Anterior cingulate cortex (tissue), 58 donors: Measurements from ENCODE around the gene PKM.
A peak's percentile ranks its signal among the peaks of the same experiment; 100 is the strongest.
"Not testable (repeated sequence)": the region's sequence is repeated elsewhere in the genome, so short reads cannot be mapped to it uniquely, and the experiment has no call there.

ENCODE experiments used
- DNase-seq, 58 donors: peaks; one replicate each; lab custom pipeline; 2025; lab: John Stamatoyannopoulos, UW

PKM gene

GRCh38 chr15:72231066-72231832 is at the start of gene PKM:
Gene PKM (minus strand): TSS chr15:72231190. CDS start chr15:72219097, 12,093 bp downstream.
- DNase-seq, result peak; percentile 46 to 95 (median 86)

GRCh38 chr15:72280751-72281150 is 49.8 kb upstream of the PKM start:
- DNase-seq, result no peak

- DNase-seq, result no peak
These were observed 47.7 kb upstream of the PKM start for GRCh38 chr15:72278737-72279136.

GRCh38 chr15:72276326-72276700 is 45.3 kb upstream of the PKM start:
- no peak for DNase-seq

- DNase-seq, result not testable (repeated sequence)
These were observed 44.8 kb upstream of the PKM start for GRCh38 chr15:72275635-72276325.

GRCh38 chr15:72272997-72273352 is 42.0 kb upstream of the PKM start:
- DNase-seq, result no peak

GRCh38 chr15:72272213-72272996 is 41.4 kb upstream of the PKM start, which contains the start of gene PARP6:
Gene PARP6 (minus strand): TSS chr15:72272554. CDS start chr15:72267477, 5,077 bp downstream.
- DNase-seq, result peak; percentile 89 to 99 (median 98)

- DNase-seq, result peak in 3 of 58 donors; percentile 38 to 52 (median 41)
These were observed 40.9 kb upstream of the PKM start for GRCh38 chr15:72271895-72272212.

GRCh38 chr15:72271221-72271620 is 40.2 kb upstream of the PKM start:
- DNase-seq, result peak in 1 of 58 donors; percentile 4

- DNase-seq, result no peak
These were observed 38.7 kb upstream of the PKM start for GRCh38 chr15:72269739-72270138.

GRCh38 chr15:72265031-72265430 is 34.0 kb upstream of the PKM start:
- no peak for DNase-seq

- DNase-seq, result no peak
These were observed 21.8 kb upstream of the PKM start for GRCh38 chr15:72252663-72253299.

GRCh38 chr15:72249142-72249810 is 18.3 kb upstream of the PKM start:
- no peak for DNase-seq

GRCh38 chr15:72248514-72248913 is 17.5 kb upstream of the PKM start:
- no peak for DNase-seq

GRCh38 chr15:72242775-72243370 is 11.9 kb upstream of the PKM start:
- DNase-seq, result no peak

- no peak for DNase-seq
These were observed 8.7 kb upstream of the PKM start for GRCh38 chr15:72239652-72240051.

GRCh38 chr15:72238586-72238985 is 7.6 kb upstream of the PKM start:
- DNase-seq, result no peak

GRCh38 chr15:72237853-72238224 is 6.8 kb upstream of the PKM start:
- no peak for DNase-seq

GRCh38 chr15:72237029-72237852 is 6.3 kb upstream of the PKM start:
- peak in 24 of 58 donors; percentile 3 to 78 (median 21) for DNase-seq
